HK-2 (cell line): Measurements from ENCODE around the gene AFG1L.
A peak's percentile ranks its signal among the peaks of the same experiment; 100 is the strongest.
"Not testable (repeated sequence)": the region's sequence is repeated elsewhere in the genome, so short reads cannot be mapped to it uniquely, and the experiment has no call there.

Experiments used
- DNase-seq: peaks from one replicate; pipeline ENCODE4 v3.0.0-alpha.2; 2018; ENCODE audit not compliant: unreplicated experiment

AFG1L gene

GRCh38 chr6:108556866-108557493, 262.1 kb downstream of the AFG1L start:
- no peak for DNase-seq

DNA sequence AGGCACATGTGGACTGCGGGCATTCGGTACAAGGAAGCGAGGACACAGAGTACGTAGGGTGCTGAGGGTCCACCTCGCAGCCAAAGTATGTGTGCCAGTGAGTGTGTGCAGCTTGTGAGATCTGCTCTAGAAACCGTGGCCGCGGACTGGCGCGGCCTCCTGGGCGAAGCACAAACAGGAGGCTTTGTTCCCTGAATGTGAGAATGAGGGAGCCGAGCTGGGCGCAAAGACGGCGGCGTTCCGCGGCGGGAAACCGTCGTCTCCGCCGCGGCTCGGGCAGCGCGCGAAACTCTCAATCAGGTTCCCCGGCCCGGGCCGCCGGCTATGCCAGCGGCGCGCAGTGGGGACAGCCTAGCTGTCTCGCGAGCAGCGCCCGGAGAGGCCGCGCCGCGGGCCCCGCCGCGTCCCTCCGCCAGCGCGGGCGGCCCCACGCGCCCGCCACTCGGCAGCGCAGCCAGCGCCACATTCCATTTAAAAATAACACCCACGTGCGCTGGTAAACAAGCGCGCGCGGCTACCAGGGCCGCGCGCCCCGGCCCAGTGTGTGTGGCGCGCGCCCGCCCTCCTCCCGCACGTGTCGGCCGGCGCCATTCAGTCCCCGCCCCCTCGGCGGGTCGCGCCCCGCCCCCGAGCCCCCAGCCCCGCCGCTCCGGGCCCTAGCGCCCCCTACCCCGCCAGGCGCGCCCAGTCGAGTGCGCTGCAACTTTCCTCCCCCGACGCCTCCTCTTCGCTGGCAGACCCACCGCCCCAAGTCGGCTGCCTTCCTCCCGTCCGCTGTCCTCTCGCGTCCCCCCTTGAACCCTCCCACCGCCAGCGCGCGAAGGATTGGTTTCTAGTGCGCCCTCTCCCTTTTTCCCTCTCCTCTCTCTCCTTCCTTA, 262.9 kb downstream of the AFG1L start:
- no peak for DNase-seq

DNA sequence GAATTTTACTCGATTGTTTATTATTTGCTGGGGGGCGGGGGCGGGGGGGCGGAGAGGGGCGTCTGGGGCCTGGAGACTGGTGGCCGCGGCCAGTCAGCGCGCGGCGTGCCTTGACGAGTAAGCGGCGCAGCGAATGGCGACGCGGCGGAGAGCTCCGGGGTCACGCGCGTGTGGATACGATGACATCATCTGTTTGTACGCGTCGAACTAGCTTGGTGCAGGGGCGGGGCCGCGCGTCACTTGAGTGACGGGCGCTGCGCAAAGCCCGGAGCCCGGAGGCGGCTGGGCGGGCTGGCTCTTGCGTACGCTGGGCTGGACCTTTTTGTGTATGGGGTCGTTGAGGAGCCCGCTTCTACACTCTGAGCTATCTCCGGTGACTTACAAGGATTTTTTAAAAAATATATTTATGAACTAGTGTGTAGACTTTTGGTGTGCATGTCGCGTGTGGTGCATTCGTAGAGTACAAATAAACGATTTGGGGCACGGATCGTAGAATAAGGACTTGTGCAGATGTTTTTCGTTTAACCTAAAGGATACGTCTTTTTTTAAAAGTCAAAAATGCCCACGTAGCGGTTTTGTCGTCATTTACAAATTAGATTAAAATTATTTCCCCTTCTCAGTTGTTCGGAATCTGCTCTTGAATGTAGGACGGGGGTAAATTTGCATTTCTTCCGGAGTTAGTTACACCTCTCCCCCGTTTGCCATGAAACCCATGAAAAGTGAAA, 263.7 kb downstream of the AFG1L start:
- DNase-seq: peak; percentile 97

- DNase-seq: peak; percentile 91
These were observed 264.4 kb downstream of the AFG1L start for GRCh38 chr6:108559097-108559883.

GRCh38 chr6:108559884-108560462, 265.1 kb downstream of the AFG1L start:
- peak; percentile 63 for DNase-seq

- DNase-seq: peak; percentile 92
These were observed 265.8 kb downstream of the AFG1L start, which contains the start of gene FOXO3 for GRCh38 chr6:108560463-108561308. FOXO3 (plus strand) TSS chr6:108560917; CDS start chr6:108561209, 292 bp downstream.

DNA sequence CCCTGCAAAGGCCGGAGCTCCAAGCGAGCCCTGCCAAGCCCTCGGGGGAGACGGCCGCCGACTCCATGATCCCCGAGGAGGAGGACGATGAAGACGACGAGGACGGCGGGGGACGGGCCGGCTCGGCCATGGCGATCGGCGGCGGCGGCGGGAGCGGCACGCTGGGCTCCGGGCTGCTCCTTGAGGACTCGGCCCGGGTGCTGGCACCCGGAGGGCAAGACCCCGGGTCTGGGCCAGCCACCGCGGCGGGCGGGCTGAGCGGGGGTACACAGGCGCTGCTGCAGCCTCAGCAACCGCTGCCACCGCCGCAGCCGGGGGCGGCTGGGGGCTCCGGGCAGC, 266.4 kb downstream of the AFG1L start:
- DNase-seq: not testable (repeated sequence)

DNA sequence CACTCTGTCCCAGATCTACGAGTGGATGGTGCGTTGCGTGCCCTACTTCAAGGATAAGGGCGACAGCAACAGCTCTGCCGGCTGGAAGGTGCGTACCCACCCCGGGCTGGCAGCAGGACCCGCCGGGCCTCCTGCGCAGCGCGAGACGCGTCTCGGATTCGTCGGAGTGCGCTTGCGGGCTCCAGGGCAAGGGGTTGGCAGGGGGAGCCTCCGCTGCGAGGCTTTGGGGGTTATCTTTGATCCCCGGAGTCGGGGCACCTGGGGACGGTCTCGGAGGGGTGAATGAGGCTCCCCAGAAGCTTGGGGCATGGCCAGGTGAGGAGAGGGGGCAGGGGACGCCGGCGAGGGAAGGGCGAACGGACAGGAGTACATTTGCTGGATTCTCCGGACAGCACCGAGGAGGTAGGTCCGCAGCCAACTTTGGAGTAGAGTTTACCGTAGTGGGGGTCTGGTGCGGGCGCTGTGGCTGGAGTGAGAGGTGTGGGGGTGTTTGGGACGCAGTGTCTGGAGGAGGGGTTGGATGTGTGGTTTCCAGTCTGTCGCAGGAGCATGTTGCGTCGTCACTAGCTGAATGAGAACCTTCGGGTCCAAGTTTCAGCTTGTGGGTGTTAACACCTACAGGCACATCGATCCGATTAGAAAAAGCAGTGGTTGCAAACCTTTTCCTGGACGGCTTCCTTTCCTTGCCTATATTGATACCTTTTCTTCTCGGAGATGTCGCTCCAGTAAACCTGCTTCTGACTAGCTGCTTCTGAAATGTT, 267.1 kb downstream of the AFG1L start:
- peak; percentile 54 for DNase-seq

- DNase-seq: peak; percentile 75
These were observed 267.7 kb downstream of the AFG1L start for GRCh38 chr6:108562503-108562993.

- no peak for DNase-seq
These were observed 268.4 kb downstream of the AFG1L start for GRCh38 chr6:108563292-108563691.

GRCh38 chr6:108564178-108564577, 269.3 kb downstream of the AFG1L start:
- DNase-seq: no peak

DNA sequence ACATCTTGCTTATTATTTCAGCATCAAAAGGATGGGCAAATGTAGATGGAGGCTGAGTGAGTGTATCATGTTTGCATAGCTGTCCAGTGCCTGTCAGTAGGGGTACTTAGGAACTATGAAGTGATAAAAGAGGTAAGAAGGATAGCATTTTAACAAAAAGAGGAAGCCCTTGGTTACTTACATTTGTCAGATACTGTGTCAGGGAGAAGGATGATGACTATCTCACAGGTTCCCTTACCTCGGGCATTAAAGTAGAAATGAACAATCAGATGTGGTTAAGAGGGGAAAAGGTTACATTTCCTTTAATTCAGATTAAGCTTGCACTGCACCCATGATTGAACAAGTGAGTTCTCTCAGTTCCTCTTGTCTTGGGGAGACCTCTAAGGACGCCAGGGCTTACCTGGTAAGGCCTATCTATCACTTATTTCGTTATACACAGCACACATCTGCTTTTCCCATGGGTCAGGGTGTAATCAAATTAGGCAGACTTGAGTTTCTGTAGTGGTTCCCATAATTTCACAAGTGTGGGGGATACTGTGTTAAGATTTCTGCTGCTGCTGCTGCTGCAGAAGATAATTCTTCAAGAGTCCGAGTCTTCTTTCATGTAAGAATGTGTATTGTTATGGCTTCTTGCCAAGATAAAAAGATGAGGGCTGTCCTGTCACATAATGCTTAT, 270.4 kb downstream of the AFG1L start:
- no peak for DNase-seq

GRCh38 chr6:108565893-108566292, 271.0 kb downstream of the AFG1L start:
- DNase-seq: no peak

GRCh38 chr6:108566406-108566805, 271.6 kb downstream of the AFG1L start:
- DNase-seq: no peak

DNA sequence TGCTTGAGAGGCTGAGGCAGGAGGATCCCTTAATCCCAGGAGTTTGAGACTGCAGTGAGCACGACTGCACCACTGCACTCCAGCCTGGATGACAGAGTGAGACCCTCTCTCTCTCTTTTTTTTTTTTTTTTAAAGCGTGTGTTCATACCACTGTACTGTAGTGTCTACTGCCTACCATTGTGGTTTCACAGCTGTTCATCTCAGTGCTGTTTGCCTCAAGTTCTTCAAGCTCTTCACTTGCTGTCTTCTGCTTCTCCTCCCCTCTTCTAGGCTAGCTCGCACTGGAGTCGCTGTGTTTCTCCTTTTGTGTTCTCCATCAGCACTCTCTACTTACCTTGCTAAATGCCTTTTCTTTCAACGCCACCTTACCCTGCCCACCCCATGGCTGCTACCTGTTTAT, 273.2 kb downstream of the AFG1L start:
- no peak for DNase-seq

- DNase-seq: no peak
These were observed 273.9 kb downstream of the AFG1L start for GRCh38 chr6:108568551-108569305.

DNA sequence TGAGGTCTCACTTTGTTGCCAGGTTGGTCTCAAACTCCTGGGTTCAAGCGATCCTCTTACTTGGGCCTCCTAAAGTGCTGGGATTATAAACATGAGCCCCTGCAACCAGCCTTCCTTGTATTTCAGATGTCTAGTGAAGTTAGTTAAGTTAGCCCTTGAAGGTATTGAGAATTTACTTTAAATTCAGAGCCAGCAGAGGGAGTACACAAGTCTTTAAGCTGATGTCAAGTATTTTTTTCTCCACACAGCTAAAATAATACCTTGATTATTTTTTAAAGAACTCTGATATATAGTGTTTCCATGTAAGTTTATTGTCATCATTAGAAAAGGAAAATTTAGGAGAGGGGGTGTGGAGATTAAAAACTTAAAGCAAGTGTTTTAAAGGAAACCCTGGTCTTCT, 275.7 kb downstream of the AFG1L start:
- no peak for DNase-seq

- no peak for DNase-seq
These were observed 279.7 kb downstream of the AFG1L start for GRCh38 chr6:108574457-108575141.
